Hepatocyte (in vitro differentiated cells): ENCODE data around the gene TMEM74B.

Source experiments
- CTCF ChIP-seq: fragments of 200-600 bp; sonication (generic); IDR thresholded peaks from 2 replicates; pipeline ENCODE4 v1.5.1; 2016; ENCODE audit warnings: antibody characterized with exemption, mild to moderate bottlenecking; ENCODE audit not compliant: poor library complexity
- EZH2 ChIP-seq: fragments of 200-600 bp; sonication (generic); IDR thresholded peaks from 2 replicates; pipeline ENCODE4 v1.6.1; 2016; ENCODE audit warnings: antibody characterized with exemption, mild to moderate bottlenecking, borderline replicate concordance

GRCh38 chr20:1225783-1226654 is 41.2 kb upstream of the TMEM74B start, which contains the start of gene RAD21L1:
- TF ChIP-seq EZH2 (no peak), CTCF (no peak)
